Left renal cortex interstitium (tissue), 4 donors: ENCODE results near the gene DDN. TPM values are rescaled to one million over a fixed set of nuclear protein-coding genes. Genes with fewer than 3 reads are reported as not detected.

Experiments
- DNase-seq, 4 donors: peaks; one replicate each; pipeline ENCODE4 v3.0.0-alpha.2; 2013; ENCODE audit warnings: low read depth in 4 of 4, low spot score in 2 of 4, missing footprints in 1 of 4
- polyA plus RNA-seq, 4 donors: library from polyadenylated mRNA; unstranded; fragments of 120-200 nt; gene quantifications; one replicate each; pipeline ENCODE4 v1.2.1, GENCODE V29; 2013; ENCODE audit not compliant: insufficient read length in 4 of 4

DDN gene
- polyA plus RNA-seq, 4 donors, result 74.2 to 97.8 (median 84.6) TPM

DNA sequence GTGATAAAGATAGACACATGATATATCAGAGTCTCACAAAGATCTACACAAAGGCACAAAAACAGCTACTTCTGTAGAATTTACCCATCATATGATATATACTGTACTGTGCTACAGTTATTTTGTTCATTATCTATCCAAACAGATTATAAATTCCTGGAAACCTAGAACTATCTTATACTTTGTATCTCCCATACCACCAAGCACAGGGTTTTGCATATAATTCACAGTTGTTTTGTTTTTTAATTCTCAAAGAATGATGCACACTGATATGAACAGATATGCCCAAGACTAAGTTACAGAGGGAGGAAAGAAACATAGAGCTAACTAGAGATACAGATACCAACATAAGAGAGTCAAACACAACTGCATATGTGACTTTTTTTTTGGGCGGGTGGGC lies 16.0 kb upstream of the DDN start:
- no peak for DNase-seq

GRCh38 chr12:49014547-49014946 lies 15.4 kb upstream of the DDN start:
- no peak for DNase-seq

- DNase-seq, result no peak
These were observed 14.3 kb upstream of the DDN start for GRCh38 chr12:49013428-49013827.

GRCh38 chr12:49012739-49013138 lies 13.6 kb upstream of the DDN start:
- no peak for DNase-seq

- DNase-seq, result no peak
These were observed 11.0 kb upstream of the DDN start for GRCh38 chr12:49010092-49010668.

DNA sequence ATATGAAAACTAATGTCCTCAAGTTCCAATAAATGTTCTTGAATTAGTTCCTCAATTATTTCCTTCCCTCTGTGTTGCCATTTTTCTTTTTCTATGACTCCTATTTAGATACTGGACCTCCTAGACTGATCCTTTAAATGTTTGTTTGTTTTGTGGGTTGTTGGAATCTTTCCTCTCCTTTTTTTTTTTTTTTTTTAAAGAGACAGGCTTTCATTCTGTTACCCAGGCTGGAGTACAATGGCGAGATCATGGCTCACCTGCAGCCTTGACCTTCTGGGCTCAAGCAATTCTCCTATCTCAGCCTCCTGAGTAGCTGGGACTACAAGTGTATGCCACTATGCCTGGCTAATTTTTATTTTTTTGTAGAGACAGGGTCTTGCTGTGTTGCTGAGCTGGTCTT lies 9.8 kb upstream of the DDN start:
- DNase-seq, result no peak

- no peak for DNase-seq
These were observed 1.2 kb upstream of the DDN start for GRCh38 chr12:49000346-49000745.

GRCh38 chr12:48998497-48999353 lies 450 bp downstream of the DDN start:
- DNase-seq, result no peak

DNA sequence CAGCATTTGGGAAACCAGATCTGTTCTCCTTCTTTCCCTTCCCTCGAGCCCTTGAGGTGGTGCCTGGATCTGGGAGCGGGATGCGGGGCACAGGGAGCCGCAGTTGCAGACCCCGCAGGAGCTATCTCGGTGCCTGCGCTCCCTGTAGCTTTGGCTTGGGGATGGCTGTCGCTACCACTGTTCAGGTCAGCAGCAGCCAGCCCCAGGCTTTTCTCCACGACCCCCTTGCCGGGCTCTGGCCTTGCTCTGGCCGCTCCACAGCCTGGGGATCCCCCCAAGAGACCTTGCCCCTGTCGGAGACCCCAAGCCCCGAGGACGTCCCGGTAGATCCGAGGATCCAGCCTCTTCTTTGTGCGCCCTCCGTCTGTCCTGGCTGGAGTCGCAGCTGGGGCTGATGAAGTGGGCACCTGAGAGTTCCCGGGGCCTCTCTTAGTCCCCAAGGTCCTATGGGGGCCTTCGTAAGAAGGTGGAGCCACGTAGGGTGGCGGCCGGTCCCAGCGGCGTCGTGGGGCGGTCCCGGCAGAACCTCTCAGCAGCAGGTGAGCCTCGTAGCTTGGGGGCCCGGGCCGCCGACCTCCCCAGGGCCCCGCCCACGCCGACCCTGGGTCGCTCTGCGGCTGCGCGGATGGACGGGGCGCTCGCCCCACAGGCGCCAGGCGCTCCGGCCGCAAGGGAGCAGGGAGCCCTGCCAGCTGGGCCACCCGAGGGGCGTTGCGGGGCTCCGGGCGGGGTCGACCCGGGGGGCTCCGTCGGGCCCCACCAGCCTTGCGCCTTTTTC lies 1.3 kb downstream of the DDN start:
- DNase-seq, result no peak

- peak in 1 of 4 donors; percentile 65 for DNase-seq
These were observed 2.1 kb downstream of the DDN start for GRCh38 chr12:48996794-48997718.

GRCh38 chr12:48995086-48995879 lies 3.9 kb downstream of the DDN start:
- peak in 1 of 4 donors; percentile 80 for DNase-seq

GRCh38 chr12:48994224-48995085 lies 4.7 kb downstream of the DDN start:
- DNase-seq, result no peak

- no peak for DNase-seq
These were observed 5.4 kb downstream of the DDN start for GRCh38 chr12:48993787-48994186.

GRCh38 chr12:48991247-48992050 lies 7.7 kb downstream of the DDN start:
- DNase-seq, result no peak

DNA sequence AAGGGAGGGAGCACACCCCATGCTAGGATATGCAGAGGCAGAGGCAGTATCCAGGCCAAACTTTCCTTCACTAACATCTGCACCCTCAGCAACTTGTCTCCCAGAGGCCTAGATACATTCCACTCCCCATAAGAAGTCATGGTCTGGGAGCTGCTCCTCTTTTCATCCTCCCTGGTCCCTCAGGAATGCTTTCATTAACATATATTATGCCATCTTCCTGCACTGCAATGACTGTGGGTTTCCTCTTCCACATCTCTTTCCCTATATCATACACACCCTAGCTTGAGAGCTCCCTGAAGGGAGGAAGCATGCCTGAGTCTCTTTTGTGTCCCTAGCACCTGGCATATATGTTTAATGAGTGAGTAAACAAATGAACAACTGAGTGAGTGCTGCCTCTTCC lies 8.6 kb downstream of the DDN start:
- DNase-seq, result no peak

DNA sequence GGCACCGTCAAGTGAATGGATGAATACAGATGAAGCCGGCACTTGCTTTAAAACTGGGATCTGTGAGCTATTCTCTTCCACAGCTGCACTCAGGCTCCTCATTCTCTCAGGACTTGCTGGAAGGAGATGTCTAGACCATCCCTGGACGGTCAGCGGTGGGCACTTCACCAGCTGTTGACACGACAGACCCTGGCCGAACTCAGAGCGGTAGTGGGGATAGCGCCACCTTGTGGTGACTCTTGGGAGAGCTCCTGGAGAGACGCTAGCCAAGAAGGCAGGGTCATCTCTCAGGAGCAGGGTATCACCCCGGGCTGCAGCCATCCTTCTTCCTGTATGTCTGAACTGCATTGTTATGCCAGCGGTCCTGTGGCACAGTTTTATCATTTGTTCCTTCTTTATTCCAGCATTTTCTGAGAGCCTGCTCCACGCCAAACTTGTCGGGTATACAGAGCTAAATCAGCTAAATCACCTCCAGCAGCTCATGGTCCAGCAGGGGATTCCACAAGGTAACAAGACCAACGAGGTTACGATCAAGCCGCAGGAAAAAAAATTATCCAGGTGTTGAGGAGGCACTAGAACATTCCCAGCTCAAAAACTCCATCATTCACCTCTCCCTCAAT lies 11.0 kb downstream of the DDN start:
- DNase-seq, result no peak

- DNase-seq, result no peak
These were observed 12.4 kb downstream of the DDN start for GRCh38 chr12:48986720-48987291.
